Body of pancreas (tissue), 4 donors: ENCODE data around the gene LCOR. TPM values are rescaled to one million over a fixed set of nuclear protein-coding genes. Genes with fewer than 3 reads are reported as not detected.

Experiments
- ATAC-seq: fragments of 150-250 bp; one replicate; pipeline ENCODE4 v1.9.1; 2016
- DNase-seq, 4 donors: peaks; one replicate each; pipeline ENCODE4 v3.0.0-alpha.2; 2019
- H3K27ac ChIP-seq, 4 donors: fragments of 200-600 bp; sonication (generic); 1 replicate in 3 of 4; 2 replicates in 1 of 4; pipeline versions ENCODE4 v1.5.1 to v1.6.1; 2016 to 2019; ENCODE audit warnings: mild to moderate bottlenecking in 1 of 4, mixed read lengths in 1 of 4, moderate library complexity in 1 of 4
- H3K27me3 ChIP-seq, 2 donors: fragments of 200-600 bp; sonication (generic); one replicate each; pipeline ENCODE4 v1.6.0; 2016; ENCODE audit warnings: mild to moderate bottlenecking in 1 of 2
- H3K36me3 ChIP-seq, 2 donors: fragments of 200-600 bp; sonication (generic); replicated peaks in 1 of 2; 2 replicates each; pipeline ENCODE4 v1.5.1; 2016; ENCODE audit warnings: low read depth in 2 of 2; ENCODE audit not compliant: insufficient read depth in 1 of 2
- H3K4me1 ChIP-seq: fragments of 200-600 bp; sonication (generic); one replicate; pipeline ENCODE4 v1.6.0; 2016
- H3K4me3 ChIP-seq, 2 donors: fragments of 200-600 bp; sonication (generic); 1 replicate in 1 of 2; 2 replicates in 1 of 2; pipeline ENCODE4 v1.5.1; 2016 to 2019
- H3K9me3 ChIP-seq, 3 donors: fragments of 200-600 bp; sonication (generic); 1 replicate in 2 of 3; 2 replicates in 1 of 3; pipeline ENCODE4 v1.5.1; 2016
- POLR2A ChIP-seq, 3 donors: fragments of 450-650 bp; IDR thresholded peaks; one replicate each; pipeline ENCODE4 v1.6.1; 2016; ENCODE audit warnings: antibody characterized with exemption in 3 of 3, mild to moderate bottlenecking in 2 of 3
- WGBS, 2 donors: methylation state at CpG; one replicate each; pipeline ENCODE4 v1.1.5; 2017; 5-methylcytosine and 5-hydroxymethylcytosine counted together
- intact Hi-C: fragments of 100-400 bp; cut with DNase I; formaldehyde crosslinking; loops from one replicate; pipeline ENCODE4 v1.15.1; 2023
- total RNA-seq, 2 donors: library from RNA; depleted of rRNA; stranded (reverse); fragments of >200 nt; gene quantifications; one replicate each; pipeline ENCODE4 v1.1.0, GENCODE V29; 2016
- TF ChIP-seq, protein P1 (sequence below), 7 experiments: fragments of 450-650 bp in 4 of 7; fragments of 200-600 bp in 3 of 7; sonication (generic) in 3 of 7; IDR thresholded peaks; one replicate each; pipeline ENCODE4 v1.5.1; 2016 to 2019; ENCODE audit warnings: antibody characterized with exemption in 7 of 7

Gene LCOR
- total RNA-seq, 2 donors from 2014 or later, result 34.5 to 35.3 TPM

DNA sequence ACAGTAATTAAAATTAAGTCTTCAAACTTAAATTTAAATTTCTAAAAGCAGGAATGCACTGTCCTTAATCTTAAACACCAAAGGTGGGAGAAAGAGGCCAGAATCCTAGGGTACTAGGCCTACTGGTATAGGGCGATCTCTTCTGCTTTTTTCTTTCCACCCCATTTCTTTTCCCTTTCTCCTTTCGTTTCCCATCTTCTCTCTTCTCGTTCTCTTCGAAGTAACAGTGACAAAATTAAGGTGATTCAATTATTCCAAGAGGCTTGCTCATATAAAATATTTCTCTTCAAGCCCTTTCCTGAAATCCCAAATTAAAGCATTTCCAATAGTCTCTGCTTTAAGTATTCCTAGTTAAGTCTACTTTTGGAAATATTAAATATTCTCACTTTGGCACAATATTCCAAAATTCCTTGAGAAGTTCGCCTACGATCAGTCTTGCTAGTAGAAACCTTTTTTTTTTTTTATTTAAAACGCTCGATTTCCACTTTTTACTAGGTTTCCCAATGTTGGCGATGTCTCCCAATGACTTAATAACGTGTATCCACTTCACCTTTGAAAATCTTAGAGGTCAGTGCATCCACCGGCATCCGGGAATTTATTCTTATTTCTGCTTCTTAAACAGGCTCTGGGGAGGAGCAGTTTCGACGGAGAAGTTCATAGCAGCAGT, 765 bp upstream of the LCOR start:
- 12 to 17% methylated on average over 14 of the region's 14 CpGs for WGBS, 2 donors
- H3K27me3 ChIP-seq, result no peaks in the 10 kb centered on the region
- peak overlapping the region in 1 of 2 donors; percentile 35 for H3K4me3 ChIP-seq
- peak overlapping the region; percentile 92 to 97 (median 96) for H3K27ac ChIP-seq
- ATAC-seq (no peak), DNase-seq (no peak)
- H3K4me1 ChIP-seq, result peaks cover 31% of the 10 kb centered on the region
- H3K36me3 ChIP-seq, result no peaks in the 10 kb centered on the region
- H3K9me3 ChIP-seq, result no peaks in the 10 kb centered on the region
- intact Hi-C loops, result no loop called here
- TF ChIP-seq, protein P1, sequence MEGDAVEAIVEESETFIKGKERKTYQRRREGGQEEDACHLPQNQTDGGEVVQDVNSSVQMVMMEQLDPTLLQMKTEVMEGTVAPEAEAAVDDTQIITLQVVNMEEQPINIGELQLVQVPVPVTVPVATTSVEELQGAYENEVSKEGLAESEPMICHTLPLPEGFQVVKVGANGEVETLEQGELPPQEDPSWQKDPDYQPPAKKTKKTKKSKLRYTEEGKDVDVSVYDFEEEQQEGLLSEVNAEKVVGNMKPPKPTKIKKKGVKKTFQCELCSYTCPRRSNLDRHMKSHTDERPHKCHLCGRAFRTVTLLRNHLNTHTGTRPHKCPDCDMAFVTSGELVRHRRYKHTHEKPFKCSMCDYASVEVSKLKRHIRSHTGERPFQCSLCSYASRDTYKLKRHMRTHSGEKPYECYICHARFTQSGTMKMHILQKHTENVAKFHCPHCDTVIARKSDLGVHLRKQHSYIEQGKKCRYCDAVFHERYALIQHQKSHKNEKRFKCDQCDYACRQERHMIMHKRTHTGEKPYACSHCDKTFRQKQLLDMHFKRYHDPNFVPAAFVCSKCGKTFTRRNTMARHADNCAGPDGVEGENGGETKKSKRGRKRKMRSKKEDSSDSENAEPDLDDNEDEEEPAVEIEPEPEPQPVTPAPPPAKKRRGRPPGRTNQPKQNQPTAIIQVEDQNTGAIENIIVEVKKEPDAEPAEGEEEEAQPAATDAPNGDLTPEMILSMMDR (IDR thresholded peaks at IDR 0.05), result no peak

DNA sequence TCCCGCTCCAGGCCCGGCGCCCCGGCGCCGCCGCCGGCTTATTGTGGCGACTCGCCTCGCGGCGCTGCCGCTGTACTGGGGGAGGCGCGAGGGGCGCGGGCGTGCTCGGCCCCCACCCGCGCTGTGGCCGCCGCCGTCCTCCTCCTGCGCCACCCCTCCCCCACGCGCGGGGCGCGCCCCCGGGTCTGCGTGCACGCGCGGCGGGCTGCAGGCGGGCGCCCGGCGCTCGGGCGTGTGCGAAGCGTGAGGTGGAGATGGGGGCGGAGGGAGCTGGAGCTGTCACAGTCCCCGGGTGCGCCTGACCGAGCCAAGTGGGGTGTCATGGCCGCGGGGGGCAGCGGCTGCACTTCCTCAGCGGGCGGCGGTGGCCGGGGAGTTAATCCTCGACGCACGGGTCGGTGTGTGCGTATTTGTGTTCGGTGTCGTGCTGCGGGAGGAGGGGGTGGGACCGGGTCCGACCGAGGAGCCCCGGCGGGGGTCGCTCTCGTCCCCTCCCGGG, 672 bp downstream of the LCOR start:
- no peaks in the 10 kb centered on the region for H3K36me3 ChIP-seq
- DNase-seq (peak; percentile 83 to 89 (median 86)), ATAC-seq (peak; percentile 61)
- H3K27me3 ChIP-seq, result no peaks in the 10 kb centered on the region
- WGBS, 2 donors, result 1% methylated on average over 59 of the region's 72 CpGs; no CpG with 5 or more reads in 1 of the 2 donors
- peak overlapping the region; percentile 67 to 76 for H3K4me3 ChIP-seq
- no peaks in the 10 kb centered on the region for H3K9me3 ChIP-seq
- peaks cover 40% of the 10 kb centered on the region for H3K4me1 ChIP-seq
- intact Hi-C loops, result no loop called here
- H3K27ac ChIP-seq, result peak overlapping the region; percentile 92 to 97 (median 96)
- peak; percentile 32 to 61 (median 48) for TF ChIP-seq POLR2A (IDR thresholded peaks at IDR 0.05)
- TF ChIP-seq, protein P1 (IDR thresholded peaks at IDR 0.05), result no peak

DNA sequence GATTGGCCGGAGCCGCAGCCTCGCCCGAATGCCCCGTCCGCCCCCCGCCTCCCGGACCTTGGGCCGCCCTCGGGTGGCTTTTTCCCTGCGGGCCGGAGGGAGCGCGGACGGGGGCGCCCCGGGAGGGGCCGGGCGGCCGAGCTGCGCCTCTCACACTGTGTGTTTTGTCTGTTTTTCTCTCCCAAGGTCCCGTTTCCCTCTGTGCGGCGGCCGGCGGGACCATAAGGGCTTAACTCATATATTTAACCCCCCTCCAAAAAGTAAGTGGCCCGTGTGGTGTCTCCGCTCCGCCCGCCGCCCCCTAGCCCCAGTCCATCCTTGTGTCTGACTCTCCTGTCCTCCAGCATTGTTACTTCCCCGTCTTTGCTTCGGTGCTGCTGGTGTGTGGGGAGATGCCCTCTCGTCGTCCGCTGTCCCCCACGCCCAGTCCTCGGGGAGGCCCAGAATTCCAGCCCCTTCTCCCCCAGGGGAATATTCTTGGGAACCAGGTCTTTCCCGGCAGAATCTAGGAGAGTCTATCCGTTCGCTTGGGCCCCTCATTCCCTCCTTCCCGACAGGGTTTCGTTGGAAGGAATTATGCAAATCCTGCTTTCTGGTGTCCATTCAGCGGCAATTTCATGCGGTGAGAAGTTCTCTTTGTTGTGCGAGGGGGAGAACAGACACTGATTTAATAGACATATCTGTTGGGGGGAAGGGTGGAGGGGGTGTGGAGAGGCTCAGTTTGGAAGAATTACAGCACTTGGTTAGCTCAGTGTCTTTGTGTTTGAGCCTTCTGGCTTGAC, 1.3 kb downstream of the LCOR start:
- Histone ChIP-seq H3K27ac (peak overlapping the region; percentile 92 to 97 (median 96)), H3K27me3 (no peaks in the 10 kb centered on the region), H3K4me1 (peaks cover 40% of the 10 kb centered on the region), H3K9me3 (no peaks in the 10 kb centered on the region), H3K4me3 (peak overlapping the region; percentile 67 to 76), H3K36me3 (no peaks in the 10 kb centered on the region)
- TF ChIP-seq, protein P1 (IDR thresholded peaks at IDR 0.05), result no peak
- TF ChIP-seq POLR2A (IDR thresholded peaks at IDR 0.05), result no peak
- 1 to 6% methylated on average over 8 to 46 of the region's 46 CpGs for WGBS, 2 donors
- ATAC-seq (no peak), DNase-seq (peak; percentile 15 to 21 (median 18))
- intact Hi-C loops, result no loop called here

DNA sequence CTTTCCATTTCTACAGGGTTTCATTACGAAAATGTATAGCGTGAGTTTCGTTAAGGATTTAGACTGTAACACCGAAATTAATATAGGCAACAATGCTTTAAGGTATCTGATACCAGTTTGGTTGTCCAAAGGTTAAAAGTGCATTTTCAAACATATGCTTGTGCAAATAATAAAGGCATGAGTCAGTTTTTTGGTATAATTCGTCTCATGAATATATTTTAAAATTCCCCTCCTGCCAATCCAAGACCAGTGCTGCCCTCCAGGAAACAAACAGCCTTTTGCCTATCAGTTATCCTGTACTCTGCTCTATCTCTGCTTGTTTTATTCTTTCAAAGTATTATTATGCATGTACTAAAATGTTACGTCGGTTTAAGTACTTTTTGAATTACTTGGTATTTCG, 2.0 kb downstream of the LCOR start:
- no peak for ATAC-seq
- intact Hi-C loops, result no loop called here
- Histone ChIP-seq H3K36me3 (no peaks in the 10 kb centered on the region), H3K4me3 (peak overlapping the region in 1 of 2 donors; percentile 67), H3K9me3 (no peaks in the 10 kb centered on the region), H3K27ac (peak overlapping the region; percentile 92 to 97 (median 96)), H3K27me3 (no peaks in the 10 kb centered on the region), H3K4me1 (peaks cover 40% of the 10 kb centered on the region)
- DNase-seq, result no peak
- 21 to 23% methylated on average over 8 of the region's 8 CpGs for WGBS, 2 donors
- no peak for TF ChIP-seq POLR2A (IDR thresholded peaks at IDR 0.05)
- TF ChIP-seq, protein P1 (IDR thresholded peaks at IDR 0.05), result no peak
